ENCODE measurements around the gene GRID1.

GRID1 gene

GRCh38 chr10:86264481-86265231 lies 101.9 kb downstream of the GRID1 start:
- DNase-seq: no peak

GRCh38 chr10:86263907-86264306 lies 102.7 kb downstream of the GRID1 start:
- no peak for DNase-seq

- DNase-seq: no peak
Observed at GRCh38 chr10:86263209-86263608, 103.4 kb downstream of the GRID1 start.

- DNase-seq: no peak
Observed at GRCh38 chr10:86262688-86263181, 103.9 kb downstream of the GRID1 start.

- DNase-seq: peak in 1 of 2 donors; percentile 11
Observed at GRCh38 chr10:86261941-86262687, 104.5 kb downstream of the GRID1 start.

GRCh38 chr10:86261470-86261869 lies 105.1 kb downstream of the GRID1 start:
- DNase-seq: no peak

GRCh38 chr10:86260564-86260963 lies 106.0 kb downstream of the GRID1 start:
- no peak for DNase-seq

- DNase-seq: no peak
Observed at GRCh38 chr10:86259901-86260562, 106.6 kb downstream of the GRID1 start.

- DNase-seq: no peak
Observed at GRCh38 chr10:86258941-86259340, 107.7 kb downstream of the GRID1 start.

- DNase-seq: peak; percentile 17 to 20
Observed at GRCh38 chr10:86258499-86258898, 108.1 kb downstream of the GRID1 start.

- DNase-seq: no peak
Observed at GRCh38 chr10:86257683-86258082, 108.9 kb downstream of the GRID1 start.

GRCh38 chr10:86256690-86257315 lies 109.8 kb downstream of the GRID1 start:
- no peak for DNase-seq

GRCh38 chr10:86255405-86256251 lies 111.0 kb downstream of the GRID1 start:
- DNase-seq: no peak

GRCh38 chr10:86254526-86255174 lies 111.9 kb downstream of the GRID1 start:
- no peak for DNase-seq

- no peak for DNase-seq
Observed at GRCh38 chr10:86254081-86254480, 112.5 kb downstream of the GRID1 start.

GRCh38 chr10:86253091-86254072 lies 113.2 kb downstream of the GRID1 start:
- DNase-seq: no peak

- no peak for DNase-seq
Observed at GRCh38 chr10:86252556-86252955, 114.0 kb downstream of the GRID1 start.

GRCh38 chr10:86252079-86252478 lies 114.5 kb downstream of the GRID1 start:
- DNase-seq: no peak

- DNase-seq: no peak
Observed at GRCh38 chr10:86251426-86251825, 115.2 kb downstream of the GRID1 start.

GRCh38 chr10:86250399-86250798 lies 116.2 kb downstream of the GRID1 start:
- no peak for DNase-seq

Measured in inflammatory macrophage treated with lipopolysaccharide for 1 hour (primary cell).